NB4 (cell line): Measurements from ENCODE around the gene SEC61B.

ENCODE experiments used
- DNase-seq: peaks from one replicate; pipeline ENCODE4 v3.0.0; 2010; ENCODE audit warnings: low read depth
- H3K4me3 ChIP-seq: one replicate; pipeline ENCODE4 v1.5.1; 2011; ENCODE audit warnings: mild to moderate bottlenecking, low read depth, low read length, moderate library complexity
- CTCF ChIP-seq: IDR thresholded peaks from one replicate; pipeline ENCODE4 v1.5.1; 2012; ENCODE audit warnings: low read depth, low read length
- MAX ChIP-seq: IDR thresholded peaks from 2 replicates; pipeline ENCODE4 v1.6.1; 2011; ENCODE audit warnings: low read depth, low read length
- MYC ChIP-seq: IDR thresholded peaks from 2 replicates; pipeline ENCODE4 v1.6.1; 2011; ENCODE audit warnings: low read depth, low read length
- POLR2A ChIP-seq: IDR thresholded peaks from 2 replicates; pipeline ENCODE4 v1.6.1; 2011; ENCODE audit warnings: mild to moderate bottlenecking; ENCODE audit not compliant: insufficient read length; ENCODE audit errors: extremely low read depth

The SEC61B gene

DNA sequence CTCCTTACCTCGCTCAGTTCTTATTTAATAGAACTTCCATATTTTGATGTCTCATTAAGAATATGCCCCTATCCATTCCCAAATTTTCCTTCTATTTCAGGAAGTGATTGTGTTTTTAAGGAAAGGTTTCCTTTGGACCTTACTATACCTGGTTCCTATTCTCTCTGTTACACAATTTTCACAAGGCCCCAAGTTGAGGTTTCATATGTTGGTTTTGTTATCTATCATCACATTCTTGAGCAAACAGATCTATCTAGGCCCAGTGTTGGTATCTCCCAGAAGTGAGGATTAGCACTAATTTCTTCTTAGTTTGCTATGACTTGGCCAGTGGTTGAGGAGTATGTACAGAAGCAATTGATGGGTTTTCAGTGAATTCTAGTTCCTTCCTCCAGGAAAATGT is 41.9 kb upstream of the SEC61B start:
- DNase-seq = peak; percentile 18
- no peak overlapping the region for H3K4me3 ChIP-seq
- TF ChIP-seq POLR2A = no peak
- no peak for TF ChIP-seq CTCF
- TF ChIP-seq MYC = no peak
- TF ChIP-seq MAX = no peak

DNA sequence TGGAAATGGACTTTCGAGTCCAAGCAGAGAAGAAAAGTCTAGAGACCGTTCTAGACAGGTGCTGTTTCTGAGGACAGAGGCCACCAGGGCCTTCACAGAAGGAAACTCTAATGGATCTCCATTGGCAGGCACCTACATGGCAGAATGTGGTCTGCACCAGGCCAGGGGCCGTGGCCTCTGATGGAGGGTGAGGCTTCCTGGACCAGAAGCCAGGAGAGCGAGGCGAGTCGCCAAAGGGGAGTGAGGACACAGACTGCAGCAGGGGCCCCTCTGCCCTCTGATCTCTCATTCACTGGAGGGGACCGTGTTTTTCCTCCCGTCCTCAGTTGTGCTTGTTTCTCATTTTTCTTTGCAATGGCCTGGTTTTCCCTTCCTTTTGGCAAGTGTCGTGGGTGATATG is 41.4 kb upstream of the SEC61B start:
- H3K4me3 ChIP-seq = no peak overlapping the region
- TF ChIP-seq POLR2A (no peak), MYC (no peak), MAX (no peak), CTCF (no peak)
- no peak for DNase-seq

GRCh38 chr9:99181206-99181605 is 40.9 kb upstream of the SEC61B start:
- TF ChIP-seq MAX (0 out of 2 replicates have a peak, but pooled peaks have one; percentile 40), POLR2A (no peak), CTCF (no peak), MYC (no peak)
- no peak for DNase-seq
- no peak overlapping the region for H3K4me3 ChIP-seq

DNA sequence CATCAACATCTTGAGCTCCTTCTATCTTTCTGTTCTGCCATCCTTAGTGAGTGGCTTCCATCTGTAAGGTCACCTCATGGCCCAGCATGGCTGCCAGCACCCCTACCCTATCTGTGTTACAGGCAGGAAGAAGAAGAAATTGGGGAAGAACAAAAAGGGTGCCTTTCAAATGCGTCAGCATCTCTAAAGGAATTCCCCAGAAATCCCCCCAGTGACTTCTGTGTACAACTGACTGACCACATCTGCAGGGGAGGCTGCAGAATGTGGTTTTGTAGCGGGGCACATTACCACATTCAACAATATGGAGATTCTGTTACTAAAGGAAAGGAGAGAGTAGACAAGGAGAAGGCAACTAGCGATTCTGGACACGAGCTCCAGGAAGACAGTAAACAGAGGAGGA is 40.5 kb upstream of the SEC61B start:
- DNase-seq = peak; percentile 83
- TF ChIP-seq CTCF (no peak), POLR2A (no peak), MYC (no peak), MAX (no peak; the same call in 1 of the 2 replicates)
- no peak overlapping the region for H3K4me3 ChIP-seq

GRCh38 chr9:99182356-99182755 is 39.7 kb upstream of the SEC61B start:
- TF ChIP-seq POLR2A = no peak
- no peak for TF ChIP-seq MYC
- no peak for TF ChIP-seq CTCF
- no peak for TF ChIP-seq MAX
- H3K4me3 ChIP-seq = no peak overlapping the region
- no peak for DNase-seq

DNA sequence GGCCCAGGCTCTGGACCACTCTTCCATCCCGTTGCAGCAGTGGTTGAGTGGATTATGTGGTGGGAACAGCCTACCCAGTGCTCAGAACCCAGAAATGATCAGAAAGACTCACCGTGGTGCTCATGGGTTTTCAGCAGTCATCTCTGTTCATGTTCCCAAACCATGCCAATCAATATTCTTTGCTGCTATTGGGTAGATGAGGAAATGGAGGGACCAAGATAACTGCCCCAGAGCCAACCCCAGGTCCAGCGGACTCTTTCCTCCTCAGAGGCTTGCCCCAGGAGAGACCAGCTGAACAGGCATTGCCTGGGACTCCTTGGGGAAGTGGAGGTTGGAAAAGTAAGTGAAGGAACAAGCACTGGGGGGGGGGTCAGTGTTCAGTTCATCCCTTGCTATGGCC is 38.5 kb upstream of the SEC61B start:
- no peak for DNase-seq
- TF ChIP-seq MAX = no peak
- no peak for TF ChIP-seq POLR2A
- TF ChIP-seq MYC = no peak
- TF ChIP-seq CTCF = no peak
- H3K4me3 ChIP-seq = no peak overlapping the region
